Stimulated activated CD4-positive, alpha-beta T cell treated with anti-CD3 and anti-CD28 coated beads, Interleukin-1b, Interleukin-23, amount 100 ng/mL, for 48 hours (primary cell): ENCODE data around the gene JAZF1.

Source experiments
- DNase-seq: peaks from one replicate; pipeline ENCODE4 v3.0.0-alpha.2; 2020

Gene JAZF1

DNA sequence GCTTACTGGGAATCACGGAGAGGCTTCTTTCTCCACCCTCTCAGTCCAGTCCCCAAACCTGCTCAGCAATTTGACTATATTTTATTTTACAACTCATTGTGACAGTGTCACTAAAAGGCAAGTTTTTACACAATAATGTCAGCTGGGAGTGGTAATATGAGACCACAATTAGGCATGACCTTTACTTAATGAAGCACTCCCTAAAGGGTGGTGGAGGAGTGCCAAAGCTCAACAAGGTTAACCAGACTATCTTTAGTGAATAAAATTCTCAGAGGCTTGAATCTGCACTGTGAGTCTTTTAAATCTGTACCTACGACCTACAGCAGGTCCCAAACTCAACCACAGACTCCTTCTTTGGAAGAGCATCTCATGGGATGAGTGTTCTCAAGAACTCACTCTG lies 225.0 kb downstream of the JAZF1 start:
- no peak for DNase-seq

DNA sequence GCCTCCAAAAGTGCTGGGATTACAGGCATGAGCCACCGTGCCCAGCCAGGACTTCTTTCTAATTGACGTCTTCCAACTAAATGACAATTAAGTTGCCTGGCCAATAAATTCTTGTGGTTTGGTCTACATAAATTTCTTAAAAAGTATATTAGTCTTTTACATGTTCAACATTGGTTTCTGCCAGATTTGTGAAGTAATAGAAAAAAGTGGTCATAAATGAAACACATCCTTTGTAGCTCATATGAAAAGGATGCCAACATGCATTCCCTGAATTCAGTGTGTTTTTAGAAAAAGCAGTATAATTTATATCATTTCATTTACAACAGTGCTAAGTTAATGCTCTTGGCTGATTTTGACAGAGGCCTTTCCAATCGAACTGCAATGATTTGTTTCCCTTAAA lies 225.6 kb downstream of the JAZF1 start:
- no peak for DNase-seq

DNA sequence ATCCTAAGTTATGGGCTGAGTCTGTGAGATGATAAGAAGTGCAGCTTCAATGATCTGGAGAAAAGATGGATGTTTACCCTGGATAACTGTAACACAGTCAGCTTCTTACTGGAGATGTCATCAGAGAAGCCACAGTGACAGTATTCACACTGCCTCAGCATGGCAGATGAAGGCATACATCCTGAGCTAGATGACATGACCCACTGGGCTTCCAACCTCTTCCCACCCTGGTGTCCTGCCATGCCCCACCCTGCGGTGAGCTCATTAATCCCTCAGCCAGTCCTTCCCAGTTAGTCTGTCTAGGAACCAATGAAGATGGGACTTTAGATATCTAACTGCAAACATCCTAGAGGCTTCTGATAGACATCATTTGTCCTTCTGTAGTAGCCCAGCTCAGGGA lies 226.8 kb downstream of the JAZF1 start:
- DNase-seq: no peak

DNA sequence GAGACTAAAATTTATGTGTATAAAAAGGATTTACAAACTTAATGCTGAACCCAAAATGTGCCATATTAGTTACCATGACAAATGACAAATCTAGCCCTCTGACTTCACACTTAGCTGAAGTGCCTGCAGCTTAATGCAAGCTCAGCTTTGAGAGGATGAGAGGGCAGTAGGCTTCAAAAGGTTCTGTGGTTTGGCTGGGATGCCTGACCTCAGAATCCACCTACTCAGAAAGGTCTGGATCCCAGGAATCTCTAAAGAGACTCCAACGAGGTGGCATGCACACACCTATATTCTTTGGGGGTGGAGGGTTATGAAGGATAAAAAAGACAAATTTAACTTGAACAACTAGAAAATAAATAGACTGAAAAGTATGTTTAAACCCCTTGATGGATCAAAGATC lies 227.2 kb downstream of the JAZF1 start:
- no peak for DNase-seq

DNA sequence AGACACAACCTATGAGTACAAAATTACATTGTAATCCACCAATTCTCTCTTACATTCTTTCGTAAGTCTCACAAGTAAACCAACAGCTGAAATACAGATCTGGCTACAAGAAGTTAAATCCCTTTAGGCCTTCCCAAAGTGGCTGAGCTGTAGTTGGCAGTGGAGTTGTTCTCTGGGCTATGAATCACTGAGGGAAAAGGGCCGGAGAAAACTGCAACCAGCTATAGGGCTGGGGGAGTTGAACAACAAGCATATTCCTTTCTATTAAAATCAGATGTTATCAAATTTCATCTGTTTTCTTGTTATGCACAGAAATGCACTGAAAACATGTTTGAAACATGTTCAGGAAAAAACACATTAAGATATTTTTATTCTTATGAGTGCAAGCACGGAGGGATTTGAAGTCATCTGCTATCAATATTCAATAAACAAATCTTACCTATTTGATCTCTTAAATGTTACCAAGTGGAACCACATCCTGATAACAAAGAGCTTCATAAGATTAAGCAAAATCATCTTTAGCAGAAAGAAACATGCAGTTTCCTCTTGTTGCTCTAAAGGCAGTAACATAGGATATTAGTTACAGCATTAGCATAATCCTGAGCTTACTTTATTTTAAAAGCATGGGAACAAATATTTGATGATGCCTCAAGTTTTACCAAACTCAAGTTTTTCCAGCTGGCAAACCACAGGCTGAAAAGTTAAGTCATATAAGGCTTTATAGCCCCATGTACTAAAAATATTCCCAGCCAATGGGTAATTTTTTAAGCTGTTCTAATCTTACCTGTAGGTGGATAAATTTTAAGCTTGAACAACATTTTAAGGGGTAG lies 227.9 kb downstream of the JAZF1 start:
- no peak for DNase-seq

DNA sequence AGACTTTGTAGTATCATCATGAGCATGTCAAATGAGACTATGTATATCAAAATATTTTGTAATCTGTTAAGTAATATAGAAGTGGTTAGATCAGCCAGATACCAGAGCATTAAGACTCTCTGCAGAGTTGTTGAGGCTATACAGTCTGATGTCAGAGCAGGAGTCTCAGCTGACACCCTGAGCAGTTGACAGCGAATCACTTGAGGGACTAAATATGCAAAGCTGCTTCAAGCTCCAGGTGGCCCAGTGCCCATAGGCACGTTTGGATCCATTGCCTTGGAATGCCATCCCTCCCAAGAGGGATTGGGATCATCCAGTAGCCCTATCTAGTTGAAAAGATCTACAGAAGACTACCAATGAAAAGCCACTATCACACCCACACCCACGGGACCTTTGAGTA lies 230.5 kb downstream of the JAZF1 start:
- DNase-seq: no peak

DNA sequence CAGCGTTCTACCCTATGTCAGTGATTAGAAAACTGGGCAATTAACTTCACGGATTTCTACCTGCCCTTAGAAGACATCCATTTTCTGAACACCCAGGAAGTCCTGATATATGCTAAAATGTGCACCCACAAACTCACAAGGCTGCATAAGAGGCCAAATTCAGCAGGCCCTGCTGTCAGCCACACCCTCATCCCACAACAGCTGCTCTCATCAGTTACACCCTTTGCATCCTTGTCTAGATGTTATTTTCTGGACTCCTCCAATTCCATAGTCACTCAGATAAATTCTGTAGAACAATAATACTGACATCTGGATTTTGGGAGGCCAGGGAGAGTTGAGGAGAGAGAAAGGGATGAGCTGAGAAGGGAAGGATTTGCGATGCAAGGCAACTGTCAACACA lies 231.7 kb downstream of the JAZF1 start:
- no peak for DNase-seq

DNA sequence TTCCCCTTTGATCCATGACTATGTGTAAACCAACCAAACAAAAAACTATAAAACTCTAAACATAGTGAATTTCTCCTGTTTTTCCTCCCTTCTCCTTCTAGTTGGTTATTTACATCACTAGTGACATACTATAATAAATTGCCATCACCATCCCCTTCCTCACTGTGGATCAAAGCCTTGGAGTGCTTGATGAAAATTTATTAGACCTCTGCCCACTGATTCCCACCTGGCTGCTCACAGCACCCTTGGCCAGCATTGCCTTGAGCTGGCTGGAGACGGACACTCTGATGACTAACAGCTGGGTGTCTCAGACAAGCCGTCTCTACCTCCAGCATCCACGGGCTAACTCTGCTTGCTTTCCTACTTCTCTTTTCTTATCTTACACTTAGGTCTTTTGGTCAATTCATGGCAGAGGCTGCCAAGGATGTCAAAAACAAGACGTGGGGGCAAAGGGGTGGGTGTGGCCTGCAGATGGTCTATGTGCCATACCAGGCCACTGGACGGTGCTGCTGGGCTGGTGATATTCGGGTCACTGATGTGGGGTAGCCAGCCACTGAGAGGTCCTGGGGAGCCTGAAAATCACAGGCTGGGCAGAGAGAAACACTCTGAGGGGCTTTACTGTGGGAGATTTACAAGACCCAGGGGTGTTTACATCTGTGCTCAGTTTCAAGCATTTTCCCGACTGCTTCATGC lies 232.9 kb downstream of the JAZF1 start:
- DNase-seq: no peak

DNA sequence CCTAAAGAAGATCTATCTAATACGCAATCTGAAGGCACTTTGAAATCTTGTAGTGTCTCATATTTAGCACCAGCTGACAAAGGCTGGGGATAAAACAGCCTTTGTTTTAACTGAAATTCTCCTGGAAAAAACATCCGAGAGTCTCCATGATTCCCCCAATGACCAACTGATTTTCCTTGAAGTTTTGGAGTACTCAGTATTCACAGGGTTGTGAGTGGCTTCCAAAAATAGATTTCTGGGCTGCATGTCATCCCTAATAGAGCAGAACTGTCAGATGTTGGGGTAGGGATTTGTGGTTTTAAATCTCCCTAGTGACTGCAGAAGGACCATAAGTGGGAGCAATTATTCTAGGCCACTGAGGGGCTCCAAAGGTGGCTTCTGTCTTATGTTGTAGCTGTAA lies 234.2 kb downstream of the JAZF1 start:
- DNase-seq: no peak

DNA sequence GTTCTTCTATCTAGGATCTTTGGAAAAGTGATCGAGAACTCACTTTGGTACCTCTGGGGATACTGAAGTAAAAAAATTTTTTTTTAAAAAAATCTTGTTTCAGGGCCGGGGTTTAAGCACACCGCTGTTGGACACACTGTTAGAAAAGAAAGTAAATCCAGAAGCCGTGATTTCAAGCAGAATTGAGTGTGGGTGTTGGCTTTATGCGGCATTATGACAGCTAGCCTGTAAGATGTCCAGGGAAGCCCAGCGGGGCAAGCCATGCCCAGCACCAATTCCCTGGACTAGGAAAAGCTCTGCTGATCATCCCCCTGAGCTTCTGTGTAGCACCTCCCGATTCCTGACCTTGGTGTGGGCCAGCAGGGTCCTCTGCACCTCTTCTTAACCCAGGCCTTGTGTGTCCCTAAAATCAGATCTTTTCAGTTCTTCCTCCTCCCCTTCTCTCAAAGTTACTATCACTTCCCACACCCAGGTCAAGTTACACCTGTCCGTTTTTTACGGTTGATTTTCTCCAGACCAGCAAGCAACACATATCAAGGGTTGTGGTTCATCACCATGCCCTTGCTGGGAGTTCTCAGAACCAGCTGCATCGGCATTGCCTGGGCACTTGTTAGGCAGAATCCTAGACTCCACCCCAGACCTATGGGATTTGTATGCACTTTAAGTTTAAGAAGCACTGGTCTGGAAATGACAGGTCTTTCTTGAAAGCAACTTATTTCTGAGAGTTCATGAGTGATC lies 235.4 kb downstream of the JAZF1 start:
- DNase-seq: no peak

DNA sequence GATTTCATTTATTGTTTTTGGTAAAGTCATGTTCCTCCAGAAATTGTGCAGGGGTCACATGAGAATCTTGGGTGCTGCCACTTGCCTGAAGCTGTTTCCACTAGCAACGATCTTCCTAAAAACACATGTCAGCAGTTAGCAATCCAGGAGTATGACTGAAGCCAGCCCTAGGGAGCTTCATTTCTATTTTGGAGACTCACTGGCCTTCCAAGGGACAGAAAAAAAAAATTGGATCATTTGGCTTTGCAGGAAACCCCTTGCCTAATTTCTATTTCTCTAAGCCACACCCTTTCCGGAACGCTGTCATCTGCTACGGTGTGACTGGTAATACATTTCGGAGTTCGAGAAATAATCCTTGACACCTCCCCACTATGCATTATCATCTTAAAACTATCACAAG lies 236.0 kb downstream of the JAZF1 start:
- DNase-seq: no peak

DNA sequence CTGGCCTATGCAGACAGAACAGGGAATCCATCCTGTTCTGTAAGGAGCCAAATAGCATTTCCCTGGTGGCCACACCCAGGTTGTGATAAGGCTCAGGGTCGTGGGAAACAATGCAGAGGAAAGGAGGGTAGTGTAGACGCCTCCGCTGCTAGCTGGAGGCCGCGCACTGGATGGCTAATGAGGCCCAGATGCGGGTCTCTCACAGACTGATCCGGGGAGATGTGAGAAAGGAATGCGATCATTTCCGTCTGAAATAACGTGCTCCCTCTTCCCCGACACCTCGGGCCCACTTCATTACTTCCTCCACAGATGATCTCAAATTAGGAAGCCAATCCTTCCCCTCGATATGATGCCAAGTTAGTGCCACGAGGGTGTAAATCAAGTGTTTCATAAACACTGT lies 237.4 kb downstream of the JAZF1 start:
- DNase-seq: no peak

DNA sequence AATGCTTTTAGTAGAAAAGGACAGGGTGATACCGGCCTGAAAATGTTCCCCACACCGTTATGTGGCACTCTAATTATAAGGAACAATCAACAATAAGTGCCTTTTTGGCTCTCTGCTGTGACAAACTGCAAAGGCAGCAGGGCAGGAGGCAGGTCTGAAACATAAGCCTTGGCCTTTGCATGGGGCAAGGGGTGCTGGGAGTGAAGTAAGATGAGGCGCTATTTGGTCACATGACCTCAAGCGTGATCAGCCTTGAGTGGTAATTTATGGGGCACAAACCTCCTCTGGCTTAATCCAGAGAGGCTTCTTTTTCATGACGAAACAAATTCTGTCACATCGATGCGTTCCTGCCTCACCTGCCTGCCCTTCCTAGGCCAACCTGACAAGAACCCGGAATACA lies 237.9 kb downstream of the JAZF1 start:
- DNase-seq: no peak

DNA sequence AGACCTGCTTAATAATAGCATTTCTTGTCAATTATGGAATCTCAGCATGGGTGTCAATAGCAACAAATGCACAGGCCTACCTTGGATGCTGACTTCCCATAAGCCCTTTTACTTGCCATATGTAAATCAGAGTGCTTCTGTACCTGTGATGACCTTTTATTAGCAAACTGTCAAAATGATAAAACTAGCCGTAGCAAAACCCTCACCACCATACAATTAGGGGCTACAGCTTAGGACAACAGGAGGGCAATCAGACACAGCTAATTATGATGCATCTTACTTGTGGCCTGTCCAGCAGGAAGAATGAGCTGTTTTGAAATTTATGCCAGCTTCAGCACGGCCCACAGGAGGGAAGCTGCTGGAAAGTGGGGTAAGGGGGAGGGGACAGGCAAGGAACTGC lies 239.1 kb downstream of the JAZF1 start:
- DNase-seq: no peak

DNA sequence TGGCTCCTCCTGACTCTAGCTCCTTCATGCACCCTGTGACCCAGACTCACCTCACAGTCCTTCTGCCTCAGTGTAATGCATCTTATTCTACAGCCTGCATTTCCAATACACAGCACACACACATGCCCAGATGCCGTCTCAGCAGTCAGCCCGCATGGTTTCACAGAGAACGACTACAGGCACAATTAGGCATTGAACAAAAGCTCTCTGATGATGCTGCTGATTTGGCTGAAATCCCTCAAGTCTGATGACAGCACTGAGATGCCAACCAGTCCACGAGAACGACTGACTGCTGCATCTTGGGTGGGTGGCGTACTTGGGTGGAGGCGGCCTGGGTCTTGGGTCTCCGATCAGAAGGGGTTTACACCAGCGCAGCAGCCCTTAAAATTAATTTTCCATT lies 240.3 kb downstream of the JAZF1 start:
- no peak for DNase-seq

DNA sequence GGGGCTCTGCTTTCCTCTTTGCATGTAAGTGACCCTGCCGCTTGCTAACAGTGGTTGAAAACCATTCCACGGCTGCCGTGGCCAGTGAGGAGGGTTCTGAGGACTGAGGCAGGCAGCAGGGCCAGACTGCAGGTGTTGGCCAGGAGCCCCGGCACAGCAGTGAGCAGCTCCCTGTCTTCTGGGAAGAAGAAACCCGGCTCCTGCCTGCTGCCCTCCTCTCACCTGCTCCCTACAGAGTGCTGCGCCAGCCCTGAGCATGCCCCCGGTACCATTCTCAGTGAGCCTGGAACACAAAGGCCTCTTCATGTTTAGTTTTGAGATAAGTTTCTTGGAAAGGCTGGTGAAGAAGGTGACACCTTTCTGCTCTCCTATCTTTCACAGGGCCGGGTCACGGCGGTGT lies 240.7 kb downstream of the JAZF1 start:
- no peak for DNase-seq

DNA sequence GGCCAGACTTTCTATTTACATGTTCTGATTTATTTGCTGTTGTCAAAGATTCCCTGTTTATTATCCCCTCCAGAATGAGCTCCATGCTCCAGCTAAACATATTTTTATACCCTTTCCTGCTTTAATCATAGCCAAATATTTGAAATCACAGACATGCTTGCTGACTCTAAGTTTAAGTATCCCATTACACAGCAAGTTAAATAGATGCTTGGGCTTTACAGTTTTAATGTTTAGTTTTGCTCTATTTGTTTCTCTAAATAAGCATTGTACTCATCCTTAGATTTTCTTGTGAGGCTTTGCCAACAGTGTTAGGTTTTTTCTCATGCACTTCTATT lies 243.9 kb downstream of the JAZF1 start:
- DNase-seq: no peak

DNA sequence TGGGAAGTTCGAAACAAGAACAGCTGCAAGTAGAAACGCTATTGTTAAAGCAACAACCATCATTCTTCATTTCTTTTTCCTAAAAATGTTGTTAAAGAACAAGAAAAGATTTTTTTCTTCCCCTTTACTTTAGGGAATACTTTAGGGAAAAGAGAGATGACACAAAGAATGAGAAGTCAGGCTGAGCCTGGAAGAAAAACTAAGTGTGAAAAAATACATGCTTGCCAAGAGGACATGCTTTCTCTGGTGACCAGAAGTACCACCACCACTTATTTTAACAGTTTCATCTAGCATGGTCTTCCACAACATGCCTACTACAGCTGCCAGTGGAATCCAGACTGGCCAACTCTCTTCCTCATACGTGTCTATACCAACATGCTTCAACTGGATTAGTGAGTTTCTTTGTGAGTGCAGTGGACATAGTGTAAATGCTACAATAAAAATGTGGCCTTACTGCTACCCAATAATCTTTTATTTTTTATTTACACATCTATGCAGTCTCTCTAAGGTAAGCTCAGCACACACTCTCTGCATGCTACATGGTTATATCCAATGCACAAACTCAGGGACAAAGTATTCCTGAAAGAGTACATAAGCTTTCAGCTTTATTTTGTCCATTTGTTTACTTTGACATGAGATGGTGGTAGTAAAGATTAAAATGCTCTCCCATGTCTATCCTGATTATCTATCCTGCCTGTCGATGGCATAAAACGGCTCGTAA lies 244.4 kb downstream of the JAZF1 start:
- no peak for DNase-seq

DNA sequence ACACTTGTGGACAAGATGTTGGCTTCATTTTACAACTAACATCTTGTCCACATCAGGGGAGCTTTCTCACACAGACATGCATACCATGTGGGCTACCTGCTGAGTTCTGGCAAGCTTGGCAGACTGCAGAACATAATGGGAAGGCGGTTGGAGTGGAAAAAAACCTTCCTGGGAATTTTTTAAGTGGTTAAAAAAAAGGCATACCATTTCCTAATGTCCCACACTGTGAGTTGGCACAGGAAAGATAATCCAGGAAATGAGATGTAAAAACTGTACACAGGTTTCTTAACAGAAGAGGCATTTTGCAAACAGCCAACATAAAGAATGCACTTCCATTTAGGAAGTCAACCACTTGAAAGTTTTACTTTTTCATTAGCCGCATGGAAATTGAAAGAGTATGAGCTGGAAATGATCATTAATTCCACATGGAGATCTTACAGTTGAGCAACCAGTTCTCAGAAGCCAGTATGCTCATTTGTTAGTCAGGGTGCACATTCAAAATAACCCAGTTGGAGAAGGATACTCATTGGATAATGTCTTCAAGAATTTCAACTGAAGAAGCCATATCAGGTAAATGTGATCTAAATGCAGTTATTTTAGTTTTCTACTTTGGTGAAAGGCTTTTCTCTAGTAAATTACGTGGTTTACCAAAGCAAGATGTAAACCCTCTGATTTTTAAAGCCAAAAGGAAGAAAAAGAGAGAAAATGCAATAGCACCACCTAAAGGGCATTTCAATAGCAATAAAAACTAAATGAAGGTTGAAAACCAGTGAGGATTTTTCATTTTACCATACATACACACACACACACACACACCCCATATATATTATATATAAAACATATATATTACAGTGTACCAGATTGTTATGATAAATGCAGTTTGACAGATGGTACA lies 246.7 kb downstream of the JAZF1 start:
- no peak for DNase-seq

DNA sequence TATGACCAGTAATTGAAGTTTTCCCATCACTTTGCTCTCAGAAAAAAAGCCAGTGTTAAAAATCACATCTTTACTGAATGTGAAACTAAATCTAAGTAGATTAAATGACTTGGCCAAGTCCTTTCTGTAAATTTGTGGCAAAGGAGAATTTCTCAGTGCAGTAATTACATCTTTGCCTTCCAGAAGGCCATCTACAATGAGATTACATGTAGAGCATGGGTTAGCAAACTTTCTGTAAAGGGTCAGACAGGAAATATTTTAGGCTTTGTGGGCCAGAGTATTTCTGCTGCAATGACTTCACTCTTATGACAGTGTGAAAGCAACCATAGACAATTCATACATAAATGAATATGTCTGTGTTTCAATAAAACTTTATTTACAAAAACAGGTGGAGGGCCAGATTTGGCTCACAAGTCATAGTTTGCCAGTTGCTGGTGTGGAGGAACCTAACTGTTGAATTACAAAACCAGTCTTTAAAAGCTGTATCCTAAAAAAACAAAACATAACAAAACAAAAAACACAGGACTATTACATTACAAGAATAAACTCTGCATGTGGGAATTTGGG lies 249.6 kb downstream of the JAZF1 start:
- no peak for DNase-seq

DNA sequence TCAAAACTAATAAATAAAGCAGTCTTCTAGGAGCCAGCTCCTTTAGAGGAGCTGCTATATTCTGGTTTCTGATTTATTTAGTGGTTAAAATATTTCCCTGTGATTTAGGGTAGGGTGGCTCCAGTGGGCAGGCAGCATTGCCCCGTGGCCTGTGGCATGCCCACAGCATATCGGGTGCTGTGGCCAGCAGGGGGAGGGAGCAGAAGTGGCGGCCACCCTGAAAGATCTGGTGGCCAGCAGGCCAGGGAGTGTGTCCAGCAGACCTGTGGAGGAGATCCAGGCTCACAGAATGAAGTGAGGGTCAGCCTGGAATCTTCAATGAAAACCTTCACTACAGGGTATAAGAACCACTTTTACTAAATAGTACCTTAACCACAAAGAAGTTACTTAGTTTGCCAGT lies 251.5 kb downstream of the JAZF1 start:
- no peak for DNase-seq

DNA sequence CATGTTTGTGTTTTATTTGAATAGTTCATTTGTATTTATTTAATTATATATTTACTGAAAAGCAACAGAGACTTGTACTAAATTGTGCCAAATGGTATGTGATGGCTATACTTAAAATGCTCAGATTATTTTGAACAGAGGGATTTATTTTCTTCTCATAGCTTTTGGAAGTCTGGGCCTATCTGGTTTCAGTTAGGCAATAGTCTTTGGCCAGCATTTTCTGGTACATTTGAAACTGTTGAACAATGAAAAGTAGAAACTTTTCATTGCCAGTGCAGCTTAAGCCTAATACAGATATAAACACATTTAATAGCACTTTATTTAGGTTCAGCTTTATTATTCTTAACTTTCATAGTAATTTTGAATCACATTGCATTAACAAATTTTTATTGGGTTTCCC lies 252.6 kb downstream of the JAZF1 start:
- DNase-seq: no peak
